ENCODE data around the gene FJX1. TPM values are rescaled to one million over a fixed set of nuclear protein-coding genes. Genes with fewer than 3 reads are reported as not detected.
"Not testable (repeated sequence)": the region's sequence is repeated elsewhere in the genome, so short reads cannot be mapped to it uniquely, and the experiment has no call there.

The FJX1 gene
- polyA plus RNA-seq, 5 donors, result 3.6 to 5.9 (median 5.4) TPM

GRCh38 chr11:35664977-35665441 is 46.7 kb downstream of the FJX1 start:
- no peak for DNase-seq

GRCh38 chr11:35667257-35667656 is 49.0 kb downstream of the FJX1 start:
- no peak for DNase-seq

DNA sequence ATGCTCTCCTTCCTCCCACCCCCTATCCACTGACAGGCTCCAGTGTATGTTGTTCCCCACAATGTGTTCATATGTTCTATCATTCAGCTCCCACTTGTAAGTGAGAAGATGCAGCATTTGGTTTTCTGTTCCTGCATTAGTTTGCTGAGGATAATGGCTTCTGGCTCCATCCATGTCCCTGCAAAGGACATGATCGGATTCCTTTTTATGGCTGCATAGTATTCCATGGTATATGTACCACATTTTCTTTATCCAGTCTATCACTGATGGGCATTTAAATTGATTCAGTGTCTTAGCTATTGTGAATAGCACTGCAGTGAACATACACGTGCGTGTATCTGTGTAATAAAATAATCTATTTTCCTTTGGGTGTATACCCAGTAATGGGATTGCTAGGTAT is 50.1 kb downstream of the FJX1 start:
- not testable (repeated sequence) for DNase-seq

Other genes starting within 250 kb of the FJX1 start
- 10 to 100 TPM; 14.1 to 31.2 (median 18.7) TPM for gene SLC1A2, start 198.9 kb upstream of the FJX1 start, polyA plus RNA-seq (ENCODE audit: insufficient read depth in 1 of 5, insufficient read length in 5 of 5, low replicate concordance in 1 of 5)
- gene PAMR1, start 92.8 kb upstream of the FJX1 start, polyA plus RNA-seq (ENCODE audit: insufficient read depth in 1 of 5, insufficient read length in 5 of 5, low replicate concordance in 1 of 5), result 10 to 100 TPM in 2 of 5 donors, 1 to 10 TPM in 3; 7.4 to 14.9 (median 9.6) TPM
- gene TRIM44, start 44.3 kb downstream of the FJX1 start, polyA plus RNA-seq (ENCODE audit: insufficient read depth in 1 of 5, insufficient read length in 5 of 5, low replicate concordance in 1 of 5), result 10 to 100 TPM; 38.8 to 70.3 (median 67.9) TPM

Data from right lung (tissue), 5 donors.